NCI-H460 (cell line): ENCODE measurements around the gene EML3. TPM values are rescaled to one million over a fixed set of nuclear protein-coding genes. Genes with fewer than 3 reads are reported as not detected.
A peak's percentile ranks its signal among the peaks of the same experiment; 100 is the strongest.
"Not testable (repeated sequence)": the region's sequence is repeated elsewhere in the genome, so short reads cannot be mapped to it uniquely, and the experiment has no call there.

Experiments used
- DNase-seq: peaks from one replicate; pipeline ENCODE4 v3.0.0-alpha.2; 2016; ENCODE audit warnings: low read depth; ENCODE audit errors: extremely low read depth
- total RNA-seq: library from RNA; depleted of rRNA; stranded (reverse); fragments of >200 nt; shearing (Covaris generic); gene quantifications from 2 replicates; pipeline ENCODE4 v1.2.3, GENCODE V29; 2014

Gene EML3
- total RNA-seq, 1 experiment from 2014 or later, result 14.6 TPM

GRCh38 chr11:62574363-62575071 lies 38.1 kb downstream of the EML3 start:
- DNase-seq, result no peak

- peak; percentile 99 for DNase-seq
Measured at GRCh38 chr11:62573592-62574362, 38.8 kb downstream of the EML3 start, which contains the start of gene EEF1G. Gene EEF1G (minus strand): TSS chr11:62573891. CDS start chr11:62573842, 49 bp downstream.

GRCh38 chr11:62573006-62573591 lies 39.5 kb downstream of the EML3 start:
- DNase-seq, result no peak

- DNase-seq, result no peak
Measured at GRCh38 chr11:62572431-62572830, 40.1 kb downstream of the EML3 start.

- not testable (repeated sequence) for DNase-seq
Measured at GRCh38 chr11:62571493-62571892, 41.1 kb downstream of the EML3 start.

- DNase-seq, result not testable (repeated sequence)
Measured at GRCh38 chr11:62570903-62571302, 41.7 kb downstream of the EML3 start.

- DNase-seq, result no peak
Measured at GRCh38 chr11:62569611-62570010, 43.0 kb downstream of the EML3 start.

- no peak for DNase-seq
Measured at GRCh38 chr11:62567018-62567633, 45.4 kb downstream of the EML3 start.

- no peak for DNase-seq
Measured at GRCh38 chr11:62566247-62566646, 46.3 kb downstream of the EML3 start.

GRCh38 chr11:62565100-62565802 lies 47.3 kb downstream of the EML3 start:
- DNase-seq, result no peak

- not testable (repeated sequence) for DNase-seq
Measured at GRCh38 chr11:62561677-62562230, 50.8 kb downstream of the EML3 start.

- peak; percentile 87 for DNase-seq
Measured at GRCh38 chr11:62560566-62561103, 51.9 kb downstream of the EML3 start.

- not testable (repeated sequence) for DNase-seq
Measured at GRCh38 chr11:62559626-62560025, 52.9 kb downstream of the EML3 start.

- DNase-seq, result no peak
Measured at GRCh38 chr11:62559204-62559603, 53.4 kb downstream of the EML3 start.

- no peak for DNase-seq
Measured at GRCh38 chr11:62558669-62559068, 53.9 kb downstream of the EML3 start.

GRCh38 chr11:62556875-62557631 lies 55.5 kb downstream of the EML3 start:
- no peak for DNase-seq

- DNase-seq, result peak; percentile 94
Measured at GRCh38 chr11:62556108-62556874, 56.3 kb downstream of the EML3 start.

GRCh38 chr11:62555464-62556107 lies 57.0 kb downstream of the EML3 start:
- DNase-seq, result no peak
